ENCODE data around the gene SERPINI1. TPM values are rescaled to one million over a fixed set of nuclear protein-coding genes. Genes with fewer than 3 reads are reported as not detected.

SERPINI1 gene
- total RNA-seq, 1 experiment from 2014 or later, result 8.0 TPM

DNA sequence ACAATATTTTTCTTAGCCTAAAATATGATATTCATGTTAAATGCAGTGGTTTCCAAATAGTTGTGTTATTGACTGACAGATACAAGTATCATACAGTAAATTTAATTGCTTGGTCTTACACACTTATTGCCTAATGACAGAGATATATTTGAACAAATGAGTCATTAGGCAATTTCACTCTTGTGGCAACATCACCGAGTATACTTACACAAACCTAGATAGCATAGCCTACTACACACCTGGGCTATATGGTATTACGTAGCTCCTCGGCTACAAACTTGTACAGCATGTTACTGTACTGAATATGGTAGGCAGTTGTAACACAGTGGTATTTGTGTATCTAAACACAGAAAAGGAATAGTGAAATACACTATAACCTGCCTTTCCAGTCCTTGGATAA lies 50.3 kb downstream of the SERPINI1 start:
- ATAC-seq (no peak), DNase-seq (ENCODE audit: low read depth, low spot score) (no peak)
- TF ChIP-seq, protein P1, sequence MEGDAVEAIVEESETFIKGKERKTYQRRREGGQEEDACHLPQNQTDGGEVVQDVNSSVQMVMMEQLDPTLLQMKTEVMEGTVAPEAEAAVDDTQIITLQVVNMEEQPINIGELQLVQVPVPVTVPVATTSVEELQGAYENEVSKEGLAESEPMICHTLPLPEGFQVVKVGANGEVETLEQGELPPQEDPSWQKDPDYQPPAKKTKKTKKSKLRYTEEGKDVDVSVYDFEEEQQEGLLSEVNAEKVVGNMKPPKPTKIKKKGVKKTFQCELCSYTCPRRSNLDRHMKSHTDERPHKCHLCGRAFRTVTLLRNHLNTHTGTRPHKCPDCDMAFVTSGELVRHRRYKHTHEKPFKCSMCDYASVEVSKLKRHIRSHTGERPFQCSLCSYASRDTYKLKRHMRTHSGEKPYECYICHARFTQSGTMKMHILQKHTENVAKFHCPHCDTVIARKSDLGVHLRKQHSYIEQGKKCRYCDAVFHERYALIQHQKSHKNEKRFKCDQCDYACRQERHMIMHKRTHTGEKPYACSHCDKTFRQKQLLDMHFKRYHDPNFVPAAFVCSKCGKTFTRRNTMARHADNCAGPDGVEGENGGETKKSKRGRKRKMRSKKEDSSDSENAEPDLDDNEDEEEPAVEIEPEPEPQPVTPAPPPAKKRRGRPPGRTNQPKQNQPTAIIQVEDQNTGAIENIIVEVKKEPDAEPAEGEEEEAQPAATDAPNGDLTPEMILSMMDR (IDR thresholded peaks at IDR 0.05), result no peak
- TF ChIP-seq SIN3A (IDR thresholded peaks at IDR 0.05; ENCODE audit: borderline replicate concordance, insufficient read depth, low read depth, low read length) (no peak), TCF7L2 (IDR thresholded peaks at IDR 0.05; ENCODE audit: low read depth, low read length) (no peak), POLR2AphosphoS5 (IDR thresholded peaks at IDR 0.05; ENCODE audit: low read depth, low read length) (no peak)
- TF ChIP-seq, protein P2, sequence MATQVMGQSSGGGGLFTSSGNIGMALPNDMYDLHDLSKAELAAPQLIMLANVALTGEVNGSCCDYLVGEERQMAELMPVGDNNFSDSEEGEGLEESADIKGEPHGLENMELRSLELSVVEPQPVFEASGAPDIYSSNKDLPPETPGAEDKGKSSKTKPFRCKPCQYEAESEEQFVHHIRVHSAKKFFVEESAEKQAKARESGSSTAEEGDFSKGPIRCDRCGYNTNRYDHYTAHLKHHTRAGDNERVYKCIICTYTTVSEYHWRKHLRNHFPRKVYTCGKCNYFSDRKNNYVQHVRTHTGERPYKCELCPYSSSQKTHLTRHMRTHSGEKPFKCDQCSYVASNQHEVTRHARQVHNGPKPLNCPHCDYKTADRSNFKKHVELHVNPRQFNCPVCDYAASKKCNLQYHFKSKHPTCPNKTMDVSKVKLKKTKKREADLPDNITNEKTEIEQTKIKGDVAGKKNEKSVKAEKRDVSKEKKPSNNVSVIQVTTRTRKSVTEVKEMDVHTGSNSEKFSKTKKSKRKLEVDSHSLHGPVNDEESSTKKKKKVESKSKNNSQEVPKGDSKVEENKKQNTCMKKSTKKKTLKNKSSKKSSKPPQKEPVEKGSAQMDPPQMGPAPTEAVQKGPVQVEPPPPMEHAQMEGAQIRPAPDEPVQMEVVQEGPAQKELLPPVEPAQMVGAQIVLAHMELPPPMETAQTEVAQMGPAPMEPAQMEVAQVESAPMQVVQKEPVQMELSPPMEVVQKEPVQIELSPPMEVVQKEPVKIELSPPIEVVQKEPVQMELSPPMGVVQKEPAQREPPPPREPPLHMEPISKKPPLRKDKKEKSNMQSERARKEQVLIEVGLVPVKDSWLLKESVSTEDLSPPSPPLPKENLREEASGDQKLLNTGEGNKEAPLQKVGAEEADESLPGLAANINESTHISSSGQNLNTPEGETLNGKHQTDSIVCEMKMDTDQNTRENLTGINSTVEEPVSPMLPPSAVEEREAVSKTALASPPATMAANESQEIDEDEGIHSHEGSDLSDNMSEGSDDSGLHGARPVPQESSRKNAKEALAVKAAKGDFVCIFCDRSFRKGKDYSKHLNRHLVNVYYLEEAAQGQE (IDR thresholded peaks at IDR 0.05; ENCODE audit: insufficient read depth in 1 of 2, low read depth in 2 of 2, low read length in 1 of 2), result no peak
- Histone ChIP-seq H3K9me3 (ENCODE audit: control insufficient read depth, insufficient read depth, low read depth, low read length) (no peaks in the 10 kb centered on the region), H3K36me3 (ENCODE audit: control insufficient read depth, insufficient read depth, low read length) (no peaks in the 10 kb centered on the region), H3K27ac (ENCODE audit: low read length) (no peak overlapping the region), H3K4me3 (ENCODE audit: low read depth in 2 of 2, low read length in 2 of 2) (no peak overlapping the region), H3K4me1 (ENCODE audit: control insufficient read depth, insufficient read depth, low read length) (no peaks in the 10 kb centered on the region; the same call in 1 of the 2 replicates), H3K27me3 (ENCODE audit: control insufficient read depth, insufficient read depth, low read length) (no peaks in the 10 kb centered on the region)
- ChIA-PET POLR2A (no interaction called here), CTCF (no interaction called here)
- no TSS peak for BruUV-seq (replicated peaks)
- in situ Hi-C loops (cut with HindIII; ENCODE audit: low pct_unique_long_range_greater_than_20kb, low sequenced_read_pairs) (no loop called here), intact Hi-C loops (cut with micrococcal nuclease; ENCODE audit: unreplicated experiment) (no loop called here)

DNA sequence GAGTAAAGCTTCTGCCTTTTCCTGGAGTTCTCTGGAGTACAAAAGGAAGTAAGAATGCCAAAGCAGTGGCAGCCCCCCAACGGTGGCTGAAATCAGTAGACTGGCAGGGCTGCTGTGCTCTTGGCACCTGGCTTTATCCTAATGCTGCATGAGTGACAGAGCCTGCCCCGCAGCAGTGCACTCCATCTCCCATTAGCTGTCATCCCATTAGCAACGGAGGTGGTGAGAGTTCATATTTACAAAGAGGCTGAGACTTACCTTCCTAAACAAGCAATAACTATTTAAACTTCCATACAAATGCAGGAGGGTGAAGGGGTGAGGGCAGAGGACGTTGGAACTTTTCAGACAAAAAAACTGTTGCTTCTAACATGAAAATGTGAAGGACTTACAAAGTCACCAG lies 51.9 kb downstream of the SERPINI1 start:
- intact Hi-C loops (cut with micrococcal nuclease; ENCODE audit: unreplicated experiment) (no loop called here), in situ Hi-C loops (cut with HindIII; ENCODE audit: low pct_unique_long_range_greater_than_20kb, low sequenced_read_pairs) (no loop called here)
- no peaks in the 10 kb centered on the region for H3K36me3 ChIP-seq (ENCODE audit: control insufficient read depth, insufficient read depth, low read length)
- H3K27me3 ChIP-seq (ENCODE audit: control insufficient read depth, insufficient read depth, low read length), result no peaks in the 10 kb centered on the region
- no peak overlapping the region for H3K4me3 ChIP-seq (ENCODE audit: low read depth in 2 of 2, low read length in 2 of 2)
- no peaks in the 10 kb centered on the region for H3K9me3 ChIP-seq (ENCODE audit: control insufficient read depth, insufficient read depth, low read depth, low read length)
- ATAC-seq, result no peak
- no peak for DNase-seq (ENCODE audit: low read depth, low spot score)
- no TSS peak for BruUV-seq (replicated peaks)
- POLR2A ChIA-PET, result no interaction called here
- H3K27ac ChIP-seq (ENCODE audit: low read length), result no peak overlapping the region
- TF ChIP-seq, protein P2 (IDR thresholded peaks at IDR 0.05; ENCODE audit: insufficient read depth in 1 of 2, low read depth in 2 of 2, low read length in 1 of 2), result no peak
- TF ChIP-seq SIN3A (IDR thresholded peaks at IDR 0.05; ENCODE audit: borderline replicate concordance, insufficient read depth, low read depth, low read length), result no peak
- no peak for TF ChIP-seq POLR2AphosphoS5 (IDR thresholded peaks at IDR 0.05; ENCODE audit: low read depth, low read length)
- TF ChIP-seq, protein P1 (IDR thresholded peaks at IDR 0.05), result no peak
- no peak for TF ChIP-seq TCF7L2 (IDR thresholded peaks at IDR 0.05; ENCODE audit: low read depth, low read length)
- no peaks in the 10 kb centered on the region; the same call in 1 of the 2 replicates for H3K4me1 ChIP-seq (ENCODE audit: control insufficient read depth, insufficient read depth, low read length)
- CTCF ChIA-PET, result no interaction called here
